H9 (cell line): ENCODE results near the gene BRSK2. TPM values are rescaled to one million over a fixed set of nuclear protein-coding genes. Genes with fewer than 3 reads are reported as not detected.

Experiments
- DNase-seq: peaks from one replicate; pipeline ENCODE4 v3.0.0-alpha.2; 2017
- H2AFZ ChIP-seq: one replicate; pipeline ENCODE4 v1.6.1; 2013; ENCODE audit warnings: mild to moderate bottlenecking, low read length, control low read depth, moderate library complexity
- H2AK5ac ChIP-seq: 2 replicates; pipeline ENCODE4 v1.6.1; 2013; ENCODE audit warnings: low read length, control low read depth, mixed read lengths; ENCODE audit not compliant: insufficient read length
- H2BK120ac ChIP-seq: one replicate; pipeline ENCODE4 v1.6.1; 2013; ENCODE audit warnings: low read depth, mild to moderate bottlenecking, low read length, control low read depth, inconsistent platforms; ENCODE audit not compliant: poor library complexity, severe bottlenecking
- H2BK12ac ChIP-seq: 2 replicates; pipeline ENCODE4 v1.6.1; 2013; ENCODE audit warnings: low read length, control low read depth, mixed read lengths, low read depth; ENCODE audit not compliant: insufficient read length
- H2BK15ac ChIP-seq: 2 replicates; pipeline ENCODE4 v1.6.1; 2013; ENCODE audit warnings: low read depth, low read length, control low read depth
- H2BK20ac ChIP-seq: one replicate; pipeline ENCODE4 v1.6.1; 2013; ENCODE audit warnings: low read depth, mild to moderate bottlenecking, low read length, control low read depth, inconsistent platforms; ENCODE audit not compliant: poor library complexity, severe bottlenecking
- H2BK5ac ChIP-seq: 2 replicates; pipeline ENCODE4 v1.6.1; 2013; ENCODE audit warnings: low read length, control low read depth, mixed read lengths; ENCODE audit not compliant: insufficient read length
- H3K14ac ChIP-seq: 2 replicates; pipeline ENCODE4 v1.6.1; 2013; ENCODE audit warnings: low read length, control low read depth; ENCODE audit not compliant: insufficient read depth
- H3K18ac ChIP-seq: 2 replicates; pipeline ENCODE4 v1.6.1; 2013; ENCODE audit warnings: low read depth, mild to moderate bottlenecking, mixed read lengths, low read length, control low read depth; ENCODE audit not compliant: insufficient read length
- H3K23ac ChIP-seq: 2 replicates; pipeline ENCODE4 v1.6.1; 2013; ENCODE audit warnings: low read length, control low read depth, mixed read lengths, low read depth; ENCODE audit not compliant: insufficient read length
- H3K23me2 ChIP-seq: 2 replicates; pipeline ENCODE4 v1.6.1; 2013; ENCODE audit warnings: low read depth, mild to moderate bottlenecking, mixed read lengths, low read length, control low read depth; ENCODE audit not compliant: insufficient read length, poor library complexity, severe bottlenecking
- H3K27ac ChIP-seq: 2 replicates; pipeline ENCODE4 v1.5.1; 2013; ENCODE audit warnings: low read length, control low read depth, mixed read lengths, low read depth; ENCODE audit not compliant: insufficient read length
- H3K27me3 ChIP-seq: 2 replicates; pipeline ENCODE4 v1.6.1; 2013; ENCODE audit warnings: low read length, control low read depth, inconsistent platforms; ENCODE audit not compliant: insufficient read depth
- H3K4ac ChIP-seq: 2 replicates; pipeline ENCODE4 v1.6.1; 2013; ENCODE audit warnings: low read depth, mild to moderate bottlenecking, control low read depth, inconsistent platforms, low read length, moderate library complexity
- H3K4me1 ChIP-seq: 2 replicates; pipeline ENCODE4 v1.6.1; 2013; ENCODE audit warnings: low read length, control low read depth, inconsistent platforms; ENCODE audit not compliant: insufficient read depth
- H3K4me2 ChIP-seq: 2 replicates; pipeline ENCODE4 v1.6.1; 2013; ENCODE audit warnings: low read length, control low read depth, mixed read lengths; ENCODE audit not compliant: insufficient read length, insufficient read depth
- H3K56ac ChIP-seq: 2 replicates; pipeline ENCODE4 v1.6.1; 2013; ENCODE audit warnings: low read depth, mild to moderate bottlenecking, mixed read lengths, low read length, control low read depth; ENCODE audit not compliant: insufficient read length
- H3K79me1 ChIP-seq: 2 replicates; pipeline ENCODE4 v1.6.1; 2013; ENCODE audit warnings: low read depth, mild to moderate bottlenecking, moderate library complexity, low read length, control low read depth, inconsistent platforms; ENCODE audit not compliant: insufficient read depth, poor library complexity, severe bottlenecking
- H3K79me2 ChIP-seq: 2 replicates; pipeline ENCODE4 v1.6.1; 2013; ENCODE audit warnings: low read length, control low read depth, inconsistent platforms; ENCODE audit not compliant: insufficient read depth
- H3K9ac ChIP-seq: 2 replicates; pipeline ENCODE4 v1.6.1; 2013; ENCODE audit warnings: low read length, control low read depth, mixed read lengths; ENCODE audit not compliant: insufficient read length; ENCODE audit errors: extremely low read depth
- H3K9me3 ChIP-seq: one replicate; pipeline ENCODE4 v1.6.1; 2013; ENCODE audit warnings: low read depth, low read length, inconsistent platforms; ENCODE audit not compliant: control insufficient read depth
- H3T11ph ChIP-seq: one replicate; pipeline ENCODE4 v1.6.1; 2013; ENCODE audit warnings: mild to moderate bottlenecking, low read length, control low read depth, inconsistent platforms
- H4K20me1 ChIP-seq: one replicate; pipeline ENCODE4 v1.6.1; 2013; ENCODE audit not compliant: control insufficient read depth, insufficient read length, insufficient read depth
- H4K5ac ChIP-seq: 2 replicates; pipeline ENCODE4 v1.6.1; 2013; ENCODE audit warnings: low read depth, mild to moderate bottlenecking, mixed read lengths, low read length, control low read depth; ENCODE audit not compliant: insufficient read length
- H4K8ac ChIP-seq: replicated peaks from 2 replicates; pipeline ENCODE4 v1.6.1; 2013; ENCODE audit warnings: low read length, control low read depth, mixed read lengths, low read depth; ENCODE audit not compliant: insufficient read length
- H4K91ac ChIP-seq: 2 replicates; pipeline ENCODE4 v1.6.1; 2013; ENCODE audit warnings: low read depth, mild to moderate bottlenecking, moderate library complexity, mixed read lengths, low read length, control low read depth; ENCODE audit not compliant: insufficient read length
- H3K27ac Mint-ChIP-seq, 3 experiments: 2 replicates in 2 of 3; 3 replicates in 1 of 3; pipeline ENCODE4 v1.8.0; 2020 to 2021; ENCODE audit warnings: mixed read lengths in 3 of 3, mild to moderate bottlenecking in 1 of 3, moderate library complexity in 1 of 3
- H3K27me3 Mint-ChIP-seq: 2 replicates; pipeline ENCODE4 v1.8.0; 2021; ENCODE audit warnings: low read depth, mild to moderate bottlenecking, moderate library complexity, mixed read lengths
- H3K36me3 Mint-ChIP-seq, 3 experiments: 2 replicates in 2 of 3; 3 replicates in 1 of 3; pipeline ENCODE4 v1.8.0; 2020 to 2021; ENCODE audit warnings: low read depth in 3 of 3, mixed read lengths in 3 of 3; ENCODE audit not compliant: insufficient read depth in 1 of 3
- H3K4me1 Mint-ChIP-seq, 2 experiments: 2 replicates each; pipeline ENCODE4 v1.8.0; 2020; ENCODE audit warnings: mixed read lengths in 2 of 2
- H3K4me3 Mint-ChIP-seq, 2 experiments: 2 replicates in 1 of 2; 3 replicates in 1 of 2; pipeline ENCODE4 v1.8.0; 2020 to 2021; ENCODE audit warnings: mild to moderate bottlenecking in 2 of 2, mixed read lengths in 2 of 2, moderate library complexity in 1 of 2
- H3K9me3 Mint-ChIP-seq, 2 experiments: 2 replicates in 1 of 2; 3 replicates in 1 of 2; pipeline ENCODE4 v1.8.0; 2020; ENCODE audit warnings: mild to moderate bottlenecking in 2 of 2, mixed read lengths in 2 of 2, moderate library complexity in 1 of 2
- CTCF ChIP-seq: fragments of 200-600 bp; sonication (generic); conservative IDR thresholded peaks from 3 replicates; pipeline ENCODE4 v1.8.0; 2021; ENCODE audit warnings: antibody characterized with exemption, mild to moderate bottlenecking
- WGBS: extraction: QIAGEN DNeasy Blood & Tissue Kit; methylation state at CpG from one replicate; pipeline ENCODE4 v1.1.7; 2013; ENCODE audit warnings: missing lambda C conversion rate, low lambda C conversion rate, mixed read lengths; ENCODE audit not compliant: insufficient read length; ENCODE audit errors: extremely low coverage; 5-methylcytosine and 5-hydroxymethylcytosine counted together
- total RNA-seq: library from RNA; stranded (reverse); gene quantifications from 2 replicates; pipeline ENCODE4 v1.2.1, GENCODE V29; 2021

The BRSK2 gene
- total RNA-seq, 1 experiment from 2014 or later, result 28.4 TPM

DNA sequence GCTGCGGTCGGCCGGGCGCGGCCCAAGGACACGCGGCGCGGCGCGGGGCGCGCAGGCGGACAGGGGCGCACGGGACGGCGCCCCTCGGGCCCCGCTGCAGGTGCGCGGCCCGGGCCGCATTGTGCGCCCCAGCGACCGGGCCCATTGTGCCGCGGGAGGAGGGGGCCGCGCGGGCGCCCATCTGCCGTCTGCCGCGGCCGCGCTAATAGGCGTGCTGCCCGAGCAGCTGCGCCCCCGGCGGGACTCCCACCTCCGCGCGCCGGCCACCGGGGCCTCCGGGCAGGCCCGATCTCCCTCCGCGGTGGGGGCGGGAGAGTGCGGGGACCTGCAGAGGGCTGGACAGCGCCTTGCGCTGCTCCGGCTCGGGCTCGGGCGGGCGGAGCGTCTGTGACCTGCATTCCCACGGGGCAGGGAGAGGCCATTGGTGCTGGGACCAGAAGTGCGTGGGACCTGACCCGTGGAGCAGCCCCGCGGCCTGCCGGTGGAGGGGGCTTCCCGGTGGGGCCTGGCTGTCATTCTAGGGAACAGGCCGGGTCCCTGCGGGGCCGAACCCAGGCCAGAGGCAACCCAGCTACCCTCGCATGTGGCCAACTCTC lies 933 bp downstream of the BRSK2 start:
- Mint-ChIP-seq H3K9me3 (peaks cover 0 to 4% of the 10 kb centered on the region in 2 experiments; a peak in 3 of 5 replicates), H3K4me1 (peaks cover 15 to 17% of the 10 kb centered on the region in 2 experiments), H3K27ac (no peak overlapping the region), H3K4me3 (peak overlapping the region; percentile 73 to 89), H3K36me3 (peaks cover 5 to 19% (median 12%) of the 10 kb centered on the region in 3 experiments; a peak in 5 of 7 replicates), H3K27me3 (peaks cover 18% of the 10 kb centered on the region)
- Histone ChIP-seq H4K91ac (no peak overlapping the region), H3K23ac (no peak overlapping the region), H3K56ac (no peak overlapping the region), H2BK120ac (no peak overlapping the region), H4K5ac (no peak overlapping the region), H3K4me1 (no peaks in the 10 kb centered on the region), H3K23me2 (peaks cover 14% of the 10 kb centered on the region), H2BK5ac (no peak overlapping the region), H3K4ac (no peak overlapping the region), H3K9ac (no peak overlapping the region), H3K27ac (no peak overlapping the region), H4K8ac (no peak overlapping the region), H3K79me1 (peaks cover 3% of the 10 kb centered on the region), H2BK12ac (no peak overlapping the region), H2BK20ac (no peak overlapping the region), H3K27me3 (no peaks in the 10 kb centered on the region; the same call in 1 of the 2 replicates), H2AK5ac (no peak overlapping the region), H3T11ph (no peak overlapping the region), H3K9me3 (no peaks in the 10 kb centered on the region), H3K14ac (no peak overlapping the region), H2AFZ (no peak overlapping the region), H3K4me2 (peak overlapping the region; percentile 58), H2BK15ac (no peak overlapping the region), H3K79me2 (peaks cover 21% of the 10 kb centered on the region; the same call in 1 of the 2 replicates), H4K20me1 (peaks cover 2% of the 10 kb centered on the region), H3K18ac (no peak overlapping the region)
- DNase-seq, result peak; percentile 60
- no peak for TF ChIP-seq CTCF
- no CpG with 5 or more reads among the region's 73 CpGs for WGBS
